ENCODE measurements around the gene DPP6. TPM values are rescaled to one million over a fixed set of nuclear protein-coding genes. Genes with fewer than 3 reads are reported as not detected.

DPP6 gene
- total RNA-seq, 4 donors from 2014 or later = 1.8 to 33.7 (median 6.4) TPM

DNA sequence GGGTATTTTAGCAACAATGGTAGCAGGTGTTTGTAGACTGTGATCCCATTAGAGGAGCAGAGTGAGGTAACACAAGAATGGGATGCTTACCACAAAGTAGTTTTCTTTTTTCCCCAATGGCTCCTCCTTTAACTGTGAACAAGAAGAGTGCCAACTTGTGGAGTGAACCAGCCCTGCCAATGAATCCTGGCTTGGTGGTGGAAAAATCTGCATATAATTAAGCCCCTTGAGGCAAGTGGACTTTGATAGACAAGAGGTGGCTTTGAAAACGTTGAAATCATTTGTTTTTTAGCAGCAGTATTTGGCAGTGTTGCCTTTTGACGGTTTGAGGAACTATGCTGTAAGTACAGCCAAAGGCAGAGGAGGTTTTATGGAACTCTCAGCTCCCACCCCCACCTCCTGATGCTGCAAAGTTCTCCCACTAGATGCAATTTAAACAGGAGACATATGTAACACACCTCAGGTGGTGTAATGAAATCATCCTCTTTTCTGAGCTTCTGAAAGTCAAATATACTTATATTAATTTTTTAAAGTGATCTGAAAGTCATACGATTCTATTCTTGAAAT lies 295.6 kb downstream of the DPP6 start:
- Histone ChIP-seq H3K4me3 (no peak overlapping the region), H3K27ac (no peak overlapping the region), H3K36me3 (no peaks in the 10 kb centered on the region), H3K4me1 (no peaks in the 10 kb centered on the region), H3K9me3 (no peaks in the 10 kb centered on the region), H3K27me3 (no peaks in the 10 kb centered on the region)
- in situ Hi-C loops (cut with MboI; ENCODE audit: low pct_ligation_motif_present in 1 of 4, low pct_unique_long_range_greater_than_20kb in 1 of 4, low sequenced_read_pairs in 3 of 4) = no loop called here
- TF ChIP-seq POLR2A (IDR thresholded peaks at IDR 0.05) = no peak
- TF ChIP-seq EP300 (IDR thresholded peaks at IDR 0.05; ENCODE audit: low read depth) = no peak
- no peak for TF ChIP-seq POLR2AphosphoS5 (IDR thresholded peaks at IDR 0.05)
- TF ChIP-seq, protein P1, sequence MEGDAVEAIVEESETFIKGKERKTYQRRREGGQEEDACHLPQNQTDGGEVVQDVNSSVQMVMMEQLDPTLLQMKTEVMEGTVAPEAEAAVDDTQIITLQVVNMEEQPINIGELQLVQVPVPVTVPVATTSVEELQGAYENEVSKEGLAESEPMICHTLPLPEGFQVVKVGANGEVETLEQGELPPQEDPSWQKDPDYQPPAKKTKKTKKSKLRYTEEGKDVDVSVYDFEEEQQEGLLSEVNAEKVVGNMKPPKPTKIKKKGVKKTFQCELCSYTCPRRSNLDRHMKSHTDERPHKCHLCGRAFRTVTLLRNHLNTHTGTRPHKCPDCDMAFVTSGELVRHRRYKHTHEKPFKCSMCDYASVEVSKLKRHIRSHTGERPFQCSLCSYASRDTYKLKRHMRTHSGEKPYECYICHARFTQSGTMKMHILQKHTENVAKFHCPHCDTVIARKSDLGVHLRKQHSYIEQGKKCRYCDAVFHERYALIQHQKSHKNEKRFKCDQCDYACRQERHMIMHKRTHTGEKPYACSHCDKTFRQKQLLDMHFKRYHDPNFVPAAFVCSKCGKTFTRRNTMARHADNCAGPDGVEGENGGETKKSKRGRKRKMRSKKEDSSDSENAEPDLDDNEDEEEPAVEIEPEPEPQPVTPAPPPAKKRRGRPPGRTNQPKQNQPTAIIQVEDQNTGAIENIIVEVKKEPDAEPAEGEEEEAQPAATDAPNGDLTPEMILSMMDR (IDR thresholded peaks at IDR 0.05) = no peak
- intact Hi-C loops (cut with DNase I; ENCODE audit: low total_unique reads) = no loop called here
- 40 to 78% methylated on average over 1 to 3 of the region's 3 CpGs for WGBS, 2 donors (ENCODE audit: low coverage in 1 of 2)
- no peak for DNase-seq

DNA sequence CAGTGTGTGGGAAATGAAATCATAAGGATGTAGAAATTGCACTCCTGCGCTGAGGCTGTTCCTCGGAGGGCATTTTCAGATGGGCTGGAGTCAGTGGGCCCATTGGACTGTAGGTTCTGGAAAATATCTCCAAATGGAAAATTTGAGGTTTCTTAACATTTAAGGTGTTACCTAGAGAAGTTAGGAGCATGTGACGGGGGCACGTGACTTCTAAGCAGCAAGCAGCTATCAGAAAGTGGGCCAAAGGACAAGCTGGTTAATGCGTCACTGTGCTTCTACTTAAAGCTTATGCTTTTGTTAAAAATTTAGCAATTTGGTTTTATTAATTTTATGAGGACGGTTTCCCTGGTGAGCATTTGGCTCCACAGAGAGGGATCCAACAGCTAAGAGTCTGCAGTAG lies 298.7 kb downstream of the DPP6 start:
- 85% methylated on average over 6 of the region's 6 CpGs; no CpG with 5 or more reads in 1 of the 2 donors for WGBS, 2 donors (ENCODE audit: low coverage in 1 of 2)
- H3K36me3 ChIP-seq = no peaks in the 10 kb centered on the region
- TF ChIP-seq EP300 (IDR thresholded peaks at IDR 0.05; ENCODE audit: low read depth) = no peak
- no peak for TF ChIP-seq POLR2AphosphoS5 (IDR thresholded peaks at IDR 0.05)
- no peak for TF ChIP-seq POLR2A (IDR thresholded peaks at IDR 0.05)
- TF ChIP-seq, protein P1 (IDR thresholded peaks at IDR 0.05) = no peak
- H3K27ac ChIP-seq = no peak overlapping the region
- H3K4me1 ChIP-seq = no peaks in the 10 kb centered on the region
- no peaks in the 10 kb centered on the region for H3K9me3 ChIP-seq
- intact Hi-C loops (cut with DNase I; ENCODE audit: low total_unique reads) = no loop called here
- no peaks in the 10 kb centered on the region for H3K27me3 ChIP-seq
- in situ Hi-C loops (cut with MboI; ENCODE audit: low pct_ligation_motif_present in 1 of 4, low pct_unique_long_range_greater_than_20kb in 1 of 4, low sequenced_read_pairs in 3 of 4) = no loop called here
- no peak for DNase-seq
- H3K4me3 ChIP-seq = no peak overlapping the region

DNA sequence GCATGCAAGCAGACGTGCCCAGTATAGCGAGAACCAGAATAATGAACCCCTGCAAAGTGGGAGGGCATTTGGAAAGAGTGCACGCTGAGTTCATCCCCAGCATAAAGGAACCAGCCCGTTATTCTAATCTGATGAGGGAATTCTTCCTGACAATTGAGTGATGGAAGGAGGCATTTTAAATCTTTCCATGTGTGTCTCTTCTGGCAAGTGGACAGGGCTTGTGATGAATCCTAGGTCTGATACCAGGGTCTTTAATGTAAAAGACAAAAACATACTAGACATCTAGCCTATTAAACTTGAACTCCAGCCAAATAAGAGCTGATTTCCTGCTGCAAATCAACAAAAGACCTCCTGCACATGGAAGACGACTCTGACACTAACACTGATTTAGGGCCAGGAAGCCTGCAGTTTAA lies 301.2 kb downstream of the DPP6 start:
- no peak overlapping the region for H3K4me3 ChIP-seq
- H3K9me3 ChIP-seq = no peaks in the 10 kb centered on the region
- H3K27ac ChIP-seq = no peak overlapping the region
- in situ Hi-C loops (cut with MboI; ENCODE audit: low pct_ligation_motif_present in 1 of 4, low pct_unique_long_range_greater_than_20kb in 1 of 4, low sequenced_read_pairs in 3 of 4) = no loop called here
- no peaks in the 10 kb centered on the region for H3K36me3 ChIP-seq
- 50% methylated on average over 5 of the region's 5 CpGs for WGBS, 2 donors (ENCODE audit: low coverage in 1 of 2)
- TF ChIP-seq EP300 (IDR thresholded peaks at IDR 0.05; ENCODE audit: low read depth) (no peak), POLR2A (IDR thresholded peaks at IDR 0.05) (no peak), POLR2AphosphoS5 (IDR thresholded peaks at IDR 0.05) (no peak)
- TF ChIP-seq, protein P1 (IDR thresholded peaks at IDR 0.05) = no peak
- DNase-seq = no peak
- H3K4me1 ChIP-seq = no peaks in the 10 kb centered on the region
- intact Hi-C loops (cut with DNase I; ENCODE audit: low total_unique reads) = no loop called here
- H3K27me3 ChIP-seq = no peaks in the 10 kb centered on the region

DNA sequence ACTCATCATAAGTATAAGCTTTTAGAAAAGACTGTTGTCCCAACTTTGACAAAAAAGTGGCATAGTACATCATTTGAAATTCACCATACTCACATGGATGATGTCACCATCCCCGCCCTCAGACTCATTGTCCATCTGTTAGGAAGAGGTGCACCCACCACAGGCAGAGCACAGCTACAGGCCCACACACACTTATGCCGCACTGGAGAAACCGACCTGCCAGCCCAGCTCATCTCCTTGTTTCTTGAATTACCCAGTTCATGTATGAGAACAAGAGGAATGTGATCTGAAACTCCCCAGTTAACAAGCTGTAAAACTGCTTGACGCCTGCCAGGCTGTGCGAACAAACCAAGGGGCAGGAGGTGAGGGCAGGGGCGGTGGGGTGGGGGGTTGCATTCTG lies 312.0 kb downstream of the DPP6 start:
- Histone ChIP-seq H3K4me3 (no peak overlapping the region), H3K27ac (no peak overlapping the region), H3K9me3 (no peaks in the 10 kb centered on the region), H3K27me3 (no peaks in the 10 kb centered on the region), H3K4me1 (no peaks in the 10 kb centered on the region), H3K36me3 (no peaks in the 10 kb centered on the region)
- in situ Hi-C loops (cut with MboI; ENCODE audit: low pct_ligation_motif_present in 1 of 4, low pct_unique_long_range_greater_than_20kb in 1 of 4, low sequenced_read_pairs in 3 of 4) (no loop called here), intact Hi-C loops (cut with DNase I; ENCODE audit: low total_unique reads) (no loop called here)
- no peak for DNase-seq
- no peak for TF ChIP-seq POLR2AphosphoS5 (IDR thresholded peaks at IDR 0.05)
- TF ChIP-seq EP300 (IDR thresholded peaks at IDR 0.05; ENCODE audit: low read depth) = no peak
- no peak for TF ChIP-seq POLR2A (IDR thresholded peaks at IDR 0.05)
- TF ChIP-seq, protein P1 (IDR thresholded peaks at IDR 0.05) = no peak
- WGBS, 2 donors (ENCODE audit: low coverage in 1 of 2) = 43% methylated on average over 4 of the region's 6 CpGs; no CpG with 5 or more reads in 1 of the 2 donors

All from transverse colon (tissue), 4 donors.